ENCODE data around the gene ZNF639. TPM values are rescaled to one million over a fixed set of nuclear protein-coding genes. Genes with fewer than 3 reads are reported as not detected.

ZNF639 gene
- total RNA-seq: 40.7 and 55.8 TPM in 2 replicates

GRCh38 chr3:179322286-179323196, at the start of gene ZNF639:
TSS of gene ZNF639 (plus strand) at chr3:179323031. CDS start at chr3:179328294, 5,263 bp downstream.

GRCh38 chr3:179347345-179348194, 24.7 kb downstream of the ZNF639 start, which contains the start of gene MFN1:
TSS of gene MFN1 (plus strand) at chr3:179347709. CDS start at chr3:179348852, 1,143 bp downstream.

Other genes starting within 250 kb of the ZNF639 start
- gene PIK3CA, start 174.7 kb upstream of the ZNF639 start, total RNA-seq: 20.0 and 23.6 TPM in 2 replicates
- gene KCNMB3, start 71.9 kb upstream of the ZNF639 start, total RNA-seq: under 0.01 and 0.21 TPM in 2 replicates
- gene MFN1, start 24.7 kb downstream of the ZNF639 start, total RNA-seq: 38.8 and 46.5 TPM in 2 replicates
- gene GNB4, start 128.4 kb downstream of the ZNF639 start, total RNA-seq: 11.9 and 26.0 TPM in 2 replicates
- gene ACTL6A, start 239.9 kb downstream of the ZNF639 start, total RNA-seq: 64.2 and 75.4 TPM in 2 replicates

Data from tracheal epithelial cell (primary cell).